Neural crest cell (in vitro differentiated cells): ENCODE measurements around the gene SLC35B3. TPM values are rescaled to one million over a fixed set of nuclear protein-coding genes. Genes with fewer than 3 reads are reported as not detected.

Source experiments
- DNase-seq: peaks from one replicate; pipeline ENCODE4 v3.0.0; 2021; ENCODE audit warnings: low read depth, mixed read lengths, low spot score
- H3K27ac Mint-ChIP-seq: one replicate; pipeline ENCODE4 v1.8.0; 2021; ENCODE audit warnings: mild to moderate bottlenecking, mixed read lengths; ENCODE audit not compliant: unreplicated experiment
- H3K27me3 Mint-ChIP-seq: 2 replicates; pipeline ENCODE4 v1.8.0; 2021; ENCODE audit warnings: low read depth, mild to moderate bottlenecking, mixed read lengths
- H3K36me3 Mint-ChIP-seq: 2 replicates; pipeline ENCODE4 v1.8.0; 2021; ENCODE audit warnings: low read depth, mild to moderate bottlenecking, mixed read lengths
- H3K4me1 Mint-ChIP-seq: 2 replicates; pipeline ENCODE4 v1.8.0; 2021; ENCODE audit warnings: mixed read lengths
- H3K4me3 Mint-ChIP-seq: one replicate; pipeline ENCODE4 v1.8.0; 2021; ENCODE audit warnings: mild to moderate bottlenecking, mixed read lengths
- H3K9me3 Mint-ChIP-seq: 2 replicates; pipeline ENCODE4 v1.8.0; 2021; ENCODE audit warnings: mixed read lengths
- CTCF ChIP-seq: fragments of 200-600 bp; sonication (generic); conservative IDR thresholded peaks from 2 replicates; pipeline ENCODE4 v1.5.0; 2021; ENCODE audit warnings: antibody characterized with exemption, mild to moderate bottlenecking
- total RNA-seq: library from RNA; stranded (reverse); gene quantifications from 2 replicates; pipeline ENCODE4 v1.2.1, GENCODE V29; 2021

Gene SLC35B3
- total RNA-seq, 1 donor from 2014 or later, result 13.9 TPM

DNA sequence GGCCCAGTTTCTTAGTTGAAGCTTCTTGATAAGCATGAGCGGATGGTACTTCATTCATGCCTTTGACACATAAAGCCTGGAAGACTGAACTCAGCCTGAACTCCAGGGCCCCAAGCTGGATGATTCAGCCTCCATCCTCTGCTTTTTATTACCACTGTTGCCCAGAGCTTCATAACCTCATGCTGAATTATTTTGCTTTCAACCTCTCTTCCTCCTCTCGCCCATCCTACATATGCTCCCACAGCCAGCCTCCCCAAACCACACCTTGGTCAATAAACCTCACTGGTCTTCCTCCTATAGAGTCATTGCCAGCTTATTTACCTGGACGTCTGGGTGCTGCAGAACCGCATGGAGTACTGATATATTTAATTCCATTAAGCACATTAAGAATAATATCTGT, 59.4 kb downstream of the SLC35B3 start:
- TF ChIP-seq CTCF, result no peak
- no peak overlapping the region for H3K27ac Mint-ChIP-seq
- H3K27me3 Mint-ChIP-seq, result no peaks in the 10 kb centered on the region
- no peak for DNase-seq
- H3K4me3 Mint-ChIP-seq, result no peak overlapping the region
- H3K4me1 Mint-ChIP-seq, result no peaks in the 10 kb centered on the region
- peaks cover 3% of the 10 kb centered on the region for H3K9me3 Mint-ChIP-seq
- H3K36me3 Mint-ChIP-seq, result no peaks in the 10 kb centered on the region
